Neutrophil (primary cell): ENCODE results near the gene ZNF654.

ENCODE experiments used
- H3K27ac ChIP-seq: fragments of 200-600 bp; sonication (generic); 2 replicates; pipeline ENCODE4 v1.5.1; 2016; ENCODE audit warnings: mild to moderate bottlenecking, moderate library complexity
- H3K27me3 ChIP-seq: fragments of 200-600 bp; sonication (generic); 2 replicates; pipeline ENCODE4 v1.6.0; 2016; ENCODE audit warnings: mild to moderate bottlenecking
- H3K36me3 ChIP-seq: fragments of 200-600 bp; sonication (generic); 2 replicates; pipeline ENCODE4 v1.5.1; 2017
- H3K4me1 ChIP-seq, 2 experiments: fragments of 200-600 bp in 1 of 2; sonication (generic) in 1 of 2; 1 replicate in 1 of 2; 2 replicates in 1 of 2; pipeline versions ENCODE4 v1.5.1 to v1.6.1; 2013 to 2016; ENCODE audit warnings: low read depth in 1 of 2, low read length in 1 of 2, mild to moderate bottlenecking in 1 of 2, moderate library complexity in 1 of 2; ENCODE audit not compliant: control insufficient read depth in 1 of 2, insufficient read depth in 1 of 2
- H3K4me3 ChIP-seq, 2 experiments: fragments of 200-600 bp in 1 of 2; sonication (generic) in 1 of 2; 1 replicate in 1 of 2; 2 replicates in 1 of 2; pipeline ENCODE4 v1.5.1; 2013 to 2016; ENCODE audit warnings: low read depth in 1 of 2, low read length in 1 of 2, mild to moderate bottlenecking in 1 of 2, moderate library complexity in 1 of 2
- H3K9me3 ChIP-seq: fragments of 200-600 bp; sonication (generic); 2 replicates; pipeline ENCODE4 v1.5.1; 2016
- CTCF ChIP-seq: fragments of 200-600 bp; sonication (generic); IDR thresholded peaks from 2 replicates; pipeline ENCODE4 v1.5.1; 2016; ENCODE audit warnings: antibody characterized with exemption

ZNF654 gene

GRCh38 chr3:88044411-88044810, 14.6 kb upstream of the ZNF654 start:
- Histone ChIP-seq H3K4me3 (no peak overlapping the region), H3K27ac (no peak overlapping the region), H3K4me1 (peaks cover 0 to 5% of the 10 kb centered on the region in 2 experiments), H3K27me3 (no peaks in the 10 kb centered on the region), H3K36me3 (no peaks in the 10 kb centered on the region), H3K9me3 (no peaks in the 10 kb centered on the region)
- no peak for TF ChIP-seq CTCF

- no peak overlapping the region for H3K4me3 ChIP-seq
- H3K36me3 ChIP-seq = no peaks in the 10 kb centered on the region
- no peaks in the 10 kb centered on the region for H3K9me3 ChIP-seq
- H3K27ac ChIP-seq = no peak overlapping the region
- no peak for TF ChIP-seq CTCF
- H3K4me1 ChIP-seq = peaks cover 2 to 10% of the 10 kb centered on the region in 2 experiments
- no peaks in the 10 kb centered on the region for H3K27me3 ChIP-seq
These were observed 12.3 kb upstream of the ZNF654 start for GRCh38 chr3:88046766-88047165.

DNA sequence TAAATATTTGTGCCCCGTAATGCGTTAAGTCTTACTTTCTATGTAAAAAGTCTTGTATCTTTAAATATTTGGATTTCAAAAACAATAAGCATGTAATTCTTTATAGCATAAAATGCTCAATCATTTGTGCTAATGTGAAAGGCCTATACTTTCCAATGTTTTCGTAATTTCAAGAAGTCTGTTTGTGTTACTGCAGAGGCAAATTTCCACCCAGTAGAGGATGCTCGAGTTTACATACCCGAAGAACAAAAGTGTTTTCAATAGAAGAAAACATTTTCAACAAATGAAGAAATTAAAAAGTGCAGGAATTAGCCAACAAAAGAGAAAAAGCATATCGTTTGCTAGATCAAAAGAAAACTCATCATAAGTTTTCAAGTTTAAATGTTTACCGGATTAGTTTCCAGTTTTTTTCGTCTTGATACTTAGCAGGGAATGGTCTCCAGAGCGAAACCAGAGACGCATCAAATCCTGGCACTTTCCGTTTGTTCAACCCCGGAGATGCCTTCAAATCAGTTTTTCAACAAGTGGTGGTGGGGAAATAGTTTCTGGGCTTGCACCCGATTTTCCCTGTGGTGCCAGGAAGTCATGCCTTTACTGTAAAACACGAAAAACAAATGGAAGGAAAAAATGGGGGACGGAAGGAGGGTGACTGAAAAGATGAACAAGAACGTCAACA, 1.3 kb upstream of the ZNF654 start:
- no peak for TF ChIP-seq CTCF
- no peaks in the 10 kb centered on the region for H3K27me3 ChIP-seq
- H3K27ac ChIP-seq = peak overlapping the region; percentile 96
- H3K9me3 ChIP-seq = no peaks in the 10 kb centered on the region
- H3K36me3 ChIP-seq = peaks cover 24% of the 10 kb centered on the region
- H3K4me3 ChIP-seq = peak overlapping the region; percentile 87 to 94
- peaks cover 41 to 44% of the 10 kb centered on the region in 2 experiments for H3K4me1 ChIP-seq

DNA sequence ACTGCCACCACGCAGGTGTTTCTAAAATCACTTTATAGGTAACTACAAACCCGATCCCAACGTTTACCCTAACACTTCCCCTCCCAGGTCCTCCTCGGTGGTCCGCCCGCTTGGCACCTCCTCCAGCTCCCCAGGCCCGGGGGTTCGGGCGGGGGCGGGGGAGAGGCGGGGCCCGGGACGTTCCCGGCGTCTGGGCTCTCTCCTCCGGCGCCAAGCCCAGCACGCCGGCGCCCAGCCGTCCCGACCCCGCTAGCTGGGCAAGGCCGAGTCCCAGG, 812 bp upstream of the ZNF654 start:
- H3K36me3 ChIP-seq = peaks cover 24% of the 10 kb centered on the region
- TF ChIP-seq CTCF = no peak
- H3K27ac ChIP-seq = peak overlapping the region; percentile 96
- H3K9me3 ChIP-seq = no peaks in the 10 kb centered on the region
- H3K4me3 ChIP-seq = peak overlapping the region; percentile 87 to 94
- H3K27me3 ChIP-seq = no peaks in the 10 kb centered on the region
- H3K4me1 ChIP-seq = peaks cover 41 to 44% of the 10 kb centered on the region in 2 experiments

DNA sequence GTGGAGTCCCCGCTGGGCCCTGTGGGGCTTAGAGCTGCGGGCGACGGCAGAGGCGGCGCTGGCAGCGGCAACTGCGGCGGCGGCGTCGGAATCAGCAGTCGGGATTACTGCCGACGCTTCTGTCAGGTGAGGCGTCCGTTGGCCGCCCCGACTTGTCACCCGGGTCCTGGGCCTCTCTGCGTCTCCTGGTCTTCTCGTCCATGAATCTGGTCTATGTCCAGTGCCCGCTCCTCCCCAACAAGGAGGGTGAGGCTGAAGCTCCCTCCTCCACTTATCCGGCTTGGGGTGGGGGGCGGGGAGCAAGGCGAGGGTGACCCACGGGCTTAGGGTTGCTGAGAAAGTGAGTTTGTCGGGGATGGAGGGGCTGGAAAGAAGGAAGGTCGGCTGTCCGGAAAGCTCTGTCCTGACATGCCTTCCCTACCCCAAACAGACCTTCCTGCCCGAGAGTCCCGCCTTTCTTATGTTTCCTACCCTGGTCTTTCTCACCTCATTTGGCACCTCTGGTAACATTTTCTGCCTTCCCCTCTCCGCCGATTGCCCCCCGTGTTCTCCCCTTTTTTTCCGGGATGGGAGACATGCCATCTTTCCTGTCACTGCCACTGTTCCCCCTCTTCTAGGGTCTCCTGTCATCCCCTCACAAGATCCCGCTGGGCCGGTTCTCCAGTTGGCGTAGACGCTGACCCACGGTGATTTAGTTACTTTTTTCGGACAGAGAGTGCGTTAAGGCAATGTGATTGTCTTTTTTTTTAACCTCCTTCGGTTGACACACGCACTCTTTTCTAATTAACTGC, 520 bp downstream of the ZNF654 start:
- no peaks in the 10 kb centered on the region for H3K9me3 ChIP-seq
- H3K4me3 ChIP-seq = peak overlapping the region; percentile 87 to 94
- TF ChIP-seq CTCF = no peak
- peaks cover 18% of the 10 kb centered on the region for H3K36me3 ChIP-seq
- H3K4me1 ChIP-seq = peaks cover 44 to 47% of the 10 kb centered on the region in 2 experiments
- peak overlapping the region; percentile 96 for H3K27ac ChIP-seq
- H3K27me3 ChIP-seq = no peaks in the 10 kb centered on the region
